OCI-LY7 (cell line): Measurements from ENCODE around the gene RBM19. TPM values are rescaled to one million over a fixed set of nuclear protein-coding genes. Genes with fewer than 3 reads are reported as not detected.

ENCODE experiments used
- BruUV-seq: library from RNA; stranded (reverse); fragments of 400-500 nt; replicated peaks from 2 replicates; lab custom pipeline; 2021; lab: Mats Ljungman, UMichigan
- CTCF ChIA-PET: fragments of 300-600 bp; sonication (Branson Sonifier 250); formaldehyde crosslinking; loops from one replicate; lab custom pipeline; 2022; ENCODE audit warnings: antibody characterized with exemption; ENCODE audit not compliant: unreplicated experiment; lab: Charles Lee
- POLR2A ChIA-PET: fragments of 300-600 bp; sonication (Branson Sonifier 250); formaldehyde crosslinking; loops from one replicate; lab custom pipeline; 2022; ENCODE audit warnings: antibody characterized with exemption; lab: Charles Lee
- DNase-seq: peaks from one replicate; pipeline ENCODE4 v3.0.0-alpha.2; 2015; ENCODE audit warnings: low spot score
- H2AFZ ChIP-seq: fragments of 200-600 bp; sonication (generic), shearing (Covaris generic); 2 replicates; pipeline ENCODE4 v1.6.1; 2014; ENCODE audit warnings: mild to moderate bottlenecking, antibody characterized with exemption, low read length, moderate library complexity
- H3K27ac ChIP-seq: fragments of 200-600 bp; sonication (generic); 2 replicates; pipeline ENCODE4 v1.5.1; 2014; ENCODE audit warnings: mixed run types, low read depth, mild to moderate bottlenecking, moderate library complexity, low read length, inconsistent platforms; ENCODE audit not compliant: poor library complexity, severe bottlenecking
- H3K36me3 ChIP-seq: fragments of 200-600 bp; sonication (generic); 2 replicates; pipeline ENCODE4 v1.6.1; 2014; ENCODE audit warnings: mild to moderate bottlenecking, antibody characterized with exemption, low read length, moderate library complexity, mixed read lengths; ENCODE audit not compliant: insufficient read depth
- H3K4me1 ChIP-seq: fragments of 200-600 bp; sonication (generic); 2 replicates; pipeline ENCODE4 v1.5.1; 2014; ENCODE audit warnings: mild to moderate bottlenecking, low read length; ENCODE audit not compliant: insufficient read depth, poor library complexity, severe bottlenecking
- H3K4me2 ChIP-seq: fragments of 200-600 bp; sonication (generic); 2 replicates; pipeline ENCODE4 v1.6.1; 2014; ENCODE audit warnings: mild to moderate bottlenecking, low read length
- H3K4me3 ChIP-seq: fragments of 200-600 bp; sonication (generic); 2 replicates; pipeline ENCODE4 v1.5.1; 2014; ENCODE audit warnings: mild to moderate bottlenecking, low read depth, low read length; ENCODE audit not compliant: poor library complexity, severe bottlenecking
- H3K79me2 ChIP-seq: fragments of 200-600 bp; sonication (generic); 2 replicates; pipeline ENCODE4 v1.6.1; 2016; ENCODE audit warnings: low read depth, mild to moderate bottlenecking, low read length, moderate library complexity, mixed read lengths; ENCODE audit not compliant: insufficient read depth
- H3K9me2 ChIP-seq: fragments of 200-600 bp; sonication (generic); 2 replicates; pipeline ENCODE4 v1.6.1; 2016; ENCODE audit warnings: mild to moderate bottlenecking, low read length, mixed read lengths; ENCODE audit not compliant: insufficient read depth
- H3K9me3 ChIP-seq: fragments of 200-600 bp; sonication (generic); 2 replicates; pipeline ENCODE4 v1.6.1; 2014; ENCODE audit warnings: mild to moderate bottlenecking, mixed run types, low read length, mixed read lengths
- H4K20me1 ChIP-seq: fragments of 200-600 bp; sonication (generic); 2 replicates; pipeline ENCODE4 v1.6.1; 2014; ENCODE audit warnings: mild to moderate bottlenecking, antibody characterized with exemption, low read length, moderate library complexity, mixed read lengths; ENCODE audit not compliant: insufficient read depth
- EZH2phosphoT487 ChIP-seq: fragments of 200-600 bp; sonication (generic); IDR thresholded peaks from 2 replicates; pipeline ENCODE4 v1.6.1; 2018; ENCODE audit warnings: low read depth, borderline replicate concordance, mild to moderate bottlenecking, mixed run types, antibody characterized with exemption, low read length, moderate library complexity, mixed read lengths
- intact Hi-C: fragments of 100-400 bp; cut with micrococcal nuclease; formaldehyde crosslinking; loops from one replicate; pipeline ENCODE4 v1.10.0; 2022; ENCODE audit not compliant: unreplicated experiment
- total RNA-seq, 2 experiments: library from RNA; depleted of rRNA in 1 of 2; stranded (reverse); fragments of >200 nt in 1 of 2; shearing (Covaris generic) in 1 of 2; gene quantifications; 2 replicates each; pipeline ENCODE4 v1.2.3, GENCODE V29; 2014 to 2022
- TF ChIP-seq, protein P1 (sequence below): fragments of 200-600 bp; sonication (generic); conservative IDR thresholded peaks from 2 replicates; pipeline ENCODE4 v1.5.1; 2014; ENCODE audit warnings: mild to moderate bottlenecking, antibody characterized with exemption, low read length, moderate library complexity, mixed read lengths

RBM19 gene
- total RNA-seq, 2 experiments from 2014 or later = 37.8 to 46.2 TPM

DNA sequence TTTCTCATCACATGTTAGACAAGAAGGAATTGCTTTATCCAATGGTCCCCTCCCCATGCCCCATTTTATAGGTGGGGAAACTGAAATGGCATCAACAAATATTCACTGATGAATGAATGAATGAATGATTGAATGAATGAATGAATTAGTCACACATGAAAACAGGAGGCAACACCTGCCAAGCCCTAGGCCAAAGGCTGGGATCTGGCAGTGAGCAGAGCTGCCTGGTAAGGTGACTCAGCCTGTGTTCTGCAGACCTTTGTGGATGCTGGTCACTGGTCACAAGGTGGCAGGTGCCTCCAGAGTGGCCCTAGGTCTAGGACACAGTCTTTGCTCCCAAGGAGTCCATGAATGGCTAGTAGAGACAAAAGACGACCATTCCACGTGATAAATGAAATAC is 188.4 kb downstream of the RBM19 start:
- intact Hi-C loops = no loop called here
- H3K36me3 ChIP-seq = no peaks in the 10 kb centered on the region
- BruUV-seq = no TSS peak
- H3K4me3 ChIP-seq = no peak overlapping the region
- DNase-seq = no peak
- no peaks in the 10 kb centered on the region for H3K9me3 ChIP-seq
- no peak overlapping the region for H2AFZ ChIP-seq
- H3K4me2 ChIP-seq = no peak overlapping the region
- no peak overlapping the region for H3K27ac ChIP-seq
- ChIA-PET POLR2A (no interaction called here), CTCF (no interaction called here)
- H3K4me1 ChIP-seq = no peaks in the 10 kb centered on the region
- no peak for TF ChIP-seq EZH2phosphoT487
- TF ChIP-seq, protein P1, sequence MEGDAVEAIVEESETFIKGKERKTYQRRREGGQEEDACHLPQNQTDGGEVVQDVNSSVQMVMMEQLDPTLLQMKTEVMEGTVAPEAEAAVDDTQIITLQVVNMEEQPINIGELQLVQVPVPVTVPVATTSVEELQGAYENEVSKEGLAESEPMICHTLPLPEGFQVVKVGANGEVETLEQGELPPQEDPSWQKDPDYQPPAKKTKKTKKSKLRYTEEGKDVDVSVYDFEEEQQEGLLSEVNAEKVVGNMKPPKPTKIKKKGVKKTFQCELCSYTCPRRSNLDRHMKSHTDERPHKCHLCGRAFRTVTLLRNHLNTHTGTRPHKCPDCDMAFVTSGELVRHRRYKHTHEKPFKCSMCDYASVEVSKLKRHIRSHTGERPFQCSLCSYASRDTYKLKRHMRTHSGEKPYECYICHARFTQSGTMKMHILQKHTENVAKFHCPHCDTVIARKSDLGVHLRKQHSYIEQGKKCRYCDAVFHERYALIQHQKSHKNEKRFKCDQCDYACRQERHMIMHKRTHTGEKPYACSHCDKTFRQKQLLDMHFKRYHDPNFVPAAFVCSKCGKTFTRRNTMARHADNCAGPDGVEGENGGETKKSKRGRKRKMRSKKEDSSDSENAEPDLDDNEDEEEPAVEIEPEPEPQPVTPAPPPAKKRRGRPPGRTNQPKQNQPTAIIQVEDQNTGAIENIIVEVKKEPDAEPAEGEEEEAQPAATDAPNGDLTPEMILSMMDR = no peak
- no peaks in the 10 kb centered on the region for H3K9me2 ChIP-seq
- no peaks in the 10 kb centered on the region for H4K20me1 ChIP-seq
- no peaks in the 10 kb centered on the region for H3K79me2 ChIP-seq

DNA sequence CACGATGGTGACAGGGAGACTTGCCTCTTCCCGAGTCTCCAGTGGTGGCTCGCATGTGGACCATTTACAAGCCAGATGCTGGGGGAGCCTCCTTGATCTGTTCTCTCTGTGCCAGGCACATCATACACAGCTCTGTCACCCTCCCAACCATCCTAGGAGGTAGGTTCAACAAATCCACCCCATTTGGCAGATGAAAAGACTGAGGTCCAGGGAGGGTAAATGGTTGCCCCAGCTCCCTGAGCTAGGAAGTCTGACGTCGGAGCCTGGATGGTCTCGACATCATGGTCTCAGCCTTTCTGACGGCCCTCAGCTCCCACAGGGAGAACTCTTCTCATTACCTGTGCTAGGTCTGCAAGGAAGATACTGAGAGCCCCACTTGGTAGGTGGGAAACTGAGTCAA is 189.6 kb downstream of the RBM19 start:
- POLR2A ChIA-PET = no interaction called here
- no peak overlapping the region for H3K4me3 ChIP-seq
- CTCF ChIA-PET = interaction anchor here (0.6 kb wide), 1 partner anchor 16 kb away, joined by 3 read pairs; no protein-coding TSS in a partner anchor

DNA sequence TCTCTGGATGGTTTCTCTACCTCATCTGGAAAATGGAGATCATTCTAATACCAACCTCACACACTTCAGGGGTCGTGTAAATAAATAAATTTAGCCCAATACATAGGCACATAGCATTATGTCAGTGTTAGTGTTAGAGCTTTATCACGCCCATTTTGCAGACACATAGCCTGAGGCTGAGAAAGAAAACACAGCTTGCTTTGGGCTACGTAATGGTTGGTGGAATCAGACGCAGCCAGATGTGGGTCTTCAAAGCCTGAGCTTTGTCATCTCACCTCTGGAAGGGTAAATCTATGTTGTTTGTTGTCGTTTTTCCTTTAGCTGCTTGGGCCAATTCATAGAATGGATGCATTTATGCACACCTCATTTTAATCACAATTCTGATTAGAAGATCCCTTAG is 191.6 kb downstream of the RBM19 start:
- DNase-seq = no peak
- no peak overlapping the region for H3K27ac ChIP-seq
- no peak overlapping the region for H2AFZ ChIP-seq
- BruUV-seq = no TSS peak
- H4K20me1 ChIP-seq = no peaks in the 10 kb centered on the region
- intact Hi-C loops = no loop called here
- CTCF ChIA-PET = no interaction called here
- TF ChIP-seq EZH2phosphoT487 = no peak
- TF ChIP-seq, protein P1 = no peak
- no peaks in the 10 kb centered on the region for H3K79me2 ChIP-seq
- H3K4me1 ChIP-seq = no peaks in the 10 kb centered on the region
- no peaks in the 10 kb centered on the region for H3K9me2 ChIP-seq
- POLR2A ChIA-PET = no interaction called here
- no peak overlapping the region for H3K4me2 ChIP-seq
- H3K36me3 ChIP-seq = no peaks in the 10 kb centered on the region
- no peaks in the 10 kb centered on the region for H3K9me3 ChIP-seq
- H3K4me3 ChIP-seq = no peak overlapping the region

More for the DNA sequence above, 189.6 kb downstream of the RBM19 start:
- Histone ChIP-seq H2AFZ (no peak overlapping the region), H3K4me2 (no peak overlapping the region), H3K9me2 (no peaks in the 10 kb centered on the region), H3K36me3 (no peaks in the 10 kb centered on the region), H3K9me3 (no peaks in the 10 kb centered on the region), H3K27ac (no peak overlapping the region), H3K4me1 (no peaks in the 10 kb centered on the region), H4K20me1 (no peaks in the 10 kb centered on the region), H3K79me2 (no peaks in the 10 kb centered on the region)
- BruUV-seq = no TSS peak
- DNase-seq = no peak
- TF ChIP-seq, protein P1 = no peak
- TF ChIP-seq EZH2phosphoT487 = no peak
- intact Hi-C loops = no loop called here
